Activated B cell treated with CpG ODN at 0.5 μM for 24 hours (primary cell): ENCODE data around the gene MCF2L. TPM values are rescaled to one million over a fixed set of nuclear protein-coding genes. Genes with fewer than 3 reads are reported as not detected.

Source experiments
- ATAC-seq: fragments of 200-7000 bp; cut with Tn5 transposase; one replicate; pipeline ENCODE4 v1.10.0; 2021; ENCODE audit warnings: low read depth, mild to moderate bottlenecking, moderate library complexity
- CTCF ChIA-PET: fragments of 350-600 bp; sonication (Branson Sonifier 250); formaldehyde crosslinking; loops from one replicate; lab custom pipeline; 2021; ENCODE audit warnings: antibody characterized with exemption; lab: Charles Lee
- POLR2A ChIA-PET: fragments of 350-600 bp; sonication (Branson Sonifier 250); formaldehyde crosslinking; loops from one replicate; lab custom pipeline; 2021; ENCODE audit warnings: antibody characterized with exemption; lab: Charles Lee
- DNase-seq: peaks from one replicate; pipeline ENCODE4 v3.0.0; 2022
- H3K27ac Mint-ChIP-seq: one replicate; pipeline ENCODE4 v1.8.0; 2020; ENCODE audit warnings: mixed read lengths
- H3K27me3 Mint-ChIP-seq: one replicate; pipeline ENCODE4 v1.8.0; 2021; ENCODE audit warnings: mixed read lengths
- H3K36me3 Mint-ChIP-seq: one replicate; pipeline ENCODE4 v1.8.0; 2021; ENCODE audit warnings: low read depth, mixed read lengths
- H3K4me1 Mint-ChIP-seq: one replicate; pipeline ENCODE4 v1.8.0; 2021; ENCODE audit warnings: mixed read lengths
- H3K4me3 Mint-ChIP-seq: one replicate; pipeline ENCODE4 v1.8.0; 2020; ENCODE audit warnings: mild to moderate bottlenecking, mixed read lengths
- H3K9me3 Mint-ChIP-seq: one replicate; pipeline ENCODE4 v1.8.0; 2020; ENCODE audit warnings: mixed read lengths
- CTCF ChIP-seq: fragments of 200-600 bp; IDR thresholded peaks from one replicate; pipeline ENCODE4 v1.8.0; 2022; ENCODE audit warnings: antibody characterized with exemption, mild to moderate bottlenecking
- intact Hi-C: fragments of 100-400 bp; cut with micrococcal nuclease; formaldehyde crosslinking; loops from one replicate; pipeline ENCODE4 v1.15.1; 2024
- total RNA-seq: library from RNA; stranded (reverse); gene quantifications from 2 replicates; pipeline ENCODE4 v1.2.3, GENCODE V29; 2022

MCF2L gene
- total RNA-seq, 1 donor from 2014 or later, result 3.4 TPM

GRCh38 chr13:113066142-113066455 lies 97.1 kb downstream of the MCF2L start:
- H3K4me3 Mint-ChIP-seq, result no peak overlapping the region
- no peaks in the 10 kb centered on the region for H3K27me3 Mint-ChIP-seq
- no peak overlapping the region for H3K27ac Mint-ChIP-seq
- H3K36me3 Mint-ChIP-seq, result peaks cover 17% of the 10 kb centered on the region
- no peaks in the 10 kb centered on the region for H3K4me1 Mint-ChIP-seq
- no peaks in the 10 kb centered on the region for H3K9me3 Mint-ChIP-seq
- intact Hi-C loops, result no loop called here
- no peak for TF ChIP-seq CTCF
- CTCF ChIA-PET, result no interaction called here
- POLR2A ChIA-PET, result no interaction called here
- ATAC-seq (no peak), DNase-seq (no peak)

- Mint-ChIP-seq H3K36me3 (peaks cover 21% of the 10 kb centered on the region), H3K27me3 (no peaks in the 10 kb centered on the region), H3K4me3 (no peak overlapping the region), H3K9me3 (peaks cover 4% of the 10 kb centered on the region), H3K4me1 (no peaks in the 10 kb centered on the region), H3K27ac (no peak overlapping the region)
- TF ChIP-seq CTCF, result no peak
- intact Hi-C loops, result no loop called here
- CTCF ChIA-PET, result no interaction called here
- POLR2A ChIA-PET, result no interaction called here
- ATAC-seq, result no peak
- DNase-seq, result no peak
These were observed 97.7 kb downstream of the MCF2L start for GRCh38 chr13:113066746-113067145.

GRCh38 chr13:113069861-113070805 lies 101.1 kb downstream of the MCF2L start:
- intact Hi-C loops, result no loop called here
- H3K4me3 Mint-ChIP-seq, result no peak overlapping the region
- CTCF ChIA-PET, result no interaction called here
- DNase-seq, result no peak
- no peak for ATAC-seq
- POLR2A ChIA-PET, result no interaction called here
- no peaks in the 10 kb centered on the region for H3K4me1 Mint-ChIP-seq
- H3K27ac Mint-ChIP-seq, result no peak overlapping the region
- no peak for TF ChIP-seq CTCF
- no peaks in the 10 kb centered on the region for H3K27me3 Mint-ChIP-seq
- peaks cover 23% of the 10 kb centered on the region for H3K36me3 Mint-ChIP-seq
- peaks cover 6% of the 10 kb centered on the region for H3K9me3 Mint-ChIP-seq

GRCh38 chr13:113070855-113071254 lies 101.8 kb downstream of the MCF2L start:
- Mint-ChIP-seq H3K4me3 (no peak overlapping the region), H3K9me3 (peaks cover 6% of the 10 kb centered on the region), H3K4me1 (no peaks in the 10 kb centered on the region), H3K27me3 (no peaks in the 10 kb centered on the region), H3K36me3 (peaks cover 24% of the 10 kb centered on the region), H3K27ac (no peak overlapping the region)
- TF ChIP-seq CTCF, result no peak
- POLR2A ChIA-PET, result no interaction called here
- intact Hi-C loops, result no loop called here
- ATAC-seq, result no peak
- CTCF ChIA-PET, result no interaction called here
- no peak for DNase-seq

- Mint-ChIP-seq H3K36me3 (peaks cover 26% of the 10 kb centered on the region), H3K9me3 (peaks cover 6% of the 10 kb centered on the region), H3K27me3 (no peaks in the 10 kb centered on the region), H3K4me3 (no peak overlapping the region), H3K27ac (no peak overlapping the region), H3K4me1 (no peaks in the 10 kb centered on the region)
- DNase-seq (no peak), ATAC-seq (no peak)
- ChIA-PET POLR2A (no interaction called here), CTCF (no interaction called here)
- TF ChIP-seq CTCF, result no peak
- intact Hi-C loops, result no loop called here
These were observed 103.4 kb downstream of the MCF2L start for GRCh38 chr13:113072376-113072775.
